GM19372 (cell line): Measurements from ENCODE around the gene RASGRP1.
A peak's percentile ranks its signal among the peaks of the same experiment; 100 is the strongest.

Experiments
- ATAC-seq: cut with Tn5 transposase; IDR thresholded peaks from one replicate; pipeline ENCODE4 v1.9.1; 2021; ENCODE audit warnings: mild to moderate bottlenecking, low read depth, moderate library complexity; ENCODE audit not compliant: unreplicated experiment

Gene RASGRP1

GRCh38 chr15:38463893-38464292 is 100.7 kb downstream of the RASGRP1 start:
- ATAC-seq, result no peak

- peak; percentile 80 for ATAC-seq
Observed at GRCh38 chr15:38461066-38461833, 103.4 kb downstream of the RASGRP1 start.

- peak; percentile 9 for ATAC-seq
Observed at GRCh38 chr15:38460543-38460942, 104.1 kb downstream of the RASGRP1 start.

- no peak for ATAC-seq
Observed at GRCh38 chr15:38459480-38459879, 105.1 kb downstream of the RASGRP1 start.

GRCh38 chr15:38458646-38459045 is 106.0 kb downstream of the RASGRP1 start:
- no peak for ATAC-seq

- no peak for ATAC-seq
Observed at GRCh38 chr15:38455092-38455491, 109.5 kb downstream of the RASGRP1 start.

GRCh38 chr15:38454696-38455090 is 109.9 kb downstream of the RASGRP1 start:
- no peak for ATAC-seq

GRCh38 chr15:38453971-38454695 is 110.5 kb downstream of the RASGRP1 start, which contains the start of gene FAM98B:
FAM98B (plus strand) TSS chr15:38454127; CDS start chr15:38454162, 35 bp downstream.
- ATAC-seq, result peak; percentile 85

- no peak for ATAC-seq
Observed at GRCh38 chr15:38441130-38441519, 123.5 kb downstream of the RASGRP1 start.

- ATAC-seq, result peak; percentile 80
Observed at GRCh38 chr15:38440353-38441129, 124.1 kb downstream of the RASGRP1 start.
